Thyroid gland (tissue), 4 donors: ENCODE measurements around the gene TMSB4X.

Source experiments
- CTCF ChIP-seq, 6 experiments: fragments of 200-600 bp in 3 of 6; fragments of 450-650 bp in 3 of 6; sonication (generic) in 3 of 6; IDR thresholded peaks; one replicate each; pipeline ENCODE4 v1.5.1; 2016 to 2019; ENCODE audit warnings: antibody characterized with exemption in 6 of 6, mild to moderate bottlenecking in 2 of 6, inconsistent platforms in 1 of 6, moderate library complexity in 1 of 6
- POLR2A ChIP-seq, 2 donors: fragments of 450-650 bp; IDR thresholded peaks; one replicate each; pipeline ENCODE4 v1.6.1; 2017; ENCODE audit warnings: antibody characterized with exemption in 2 of 2, mild to moderate bottlenecking in 2 of 2, moderate library complexity in 1 of 2

- TF ChIP-seq POLR2A (IDR thresholded peaks at IDR 0.05) (no peak), CTCF (IDR thresholded peaks at IDR 0.05) (no peak)
These were observed 4.7 kb downstream of the TMSB4X start for GRCh38 chrX:12979616-12980015.
